Measurements from ENCODE around the gene DHH. TPM values are rescaled to one million over a fixed set of nuclear protein-coding genes. Genes with fewer than 3 reads are reported as not detected.
"Not testable (repeated sequence)": the region's sequence is repeated elsewhere in the genome, so short reads cannot be mapped to it uniquely, and the experiment has no call there.

The DHH gene
- total RNA-seq, 1 donor from 2014 or later, result 1.2 TPM

DNA sequence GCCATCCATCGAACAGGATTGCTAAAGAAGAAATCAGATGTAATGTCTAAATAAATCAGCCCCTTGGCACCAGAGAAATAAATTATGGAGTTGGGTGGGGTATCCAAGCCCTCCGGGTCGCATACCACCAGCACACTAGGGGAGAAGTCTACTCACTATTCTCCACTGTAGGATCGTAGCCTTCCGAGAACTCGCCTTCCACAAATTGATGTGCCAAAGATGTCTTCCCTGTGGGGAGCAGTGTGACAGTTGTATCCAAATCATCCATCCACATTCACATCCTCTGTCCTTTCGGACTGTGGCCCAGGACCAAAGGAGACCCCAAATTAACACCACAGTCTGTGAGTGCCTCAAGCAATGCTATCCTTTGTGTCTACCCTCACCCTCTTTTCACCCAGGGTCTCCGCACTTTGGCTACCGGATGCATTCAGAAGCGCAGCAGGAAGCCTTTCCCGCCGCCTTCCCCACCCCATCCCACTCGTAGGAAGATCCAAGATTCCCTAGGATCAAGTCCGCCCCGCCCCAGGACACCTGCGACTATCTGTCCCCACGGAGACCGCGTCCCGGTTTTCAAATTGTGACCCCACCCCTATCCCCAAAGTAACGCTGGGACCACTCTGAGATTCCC is 25.6 kb downstream of the DHH start:
- DNase-seq, result no peak

DNA sequence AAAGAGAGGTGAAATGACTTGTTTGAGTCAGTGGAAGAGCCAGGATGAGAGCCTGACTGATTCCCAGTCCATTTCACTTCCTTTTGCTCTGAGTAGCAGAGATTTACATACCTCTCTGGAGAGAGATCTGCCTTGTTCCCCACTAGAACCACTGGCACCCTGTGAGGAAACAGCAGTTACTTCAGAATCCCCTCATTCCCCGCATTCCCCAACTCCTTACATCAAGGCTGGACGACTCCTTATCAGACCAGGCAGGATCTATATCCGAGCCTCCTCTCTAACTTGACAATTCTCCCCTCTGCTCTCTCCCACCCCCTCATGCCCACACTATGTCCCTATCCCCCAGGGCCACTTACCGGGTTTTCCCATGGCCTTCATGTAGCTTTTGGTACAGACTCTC is 28.5 kb downstream of the DHH start:
- DNase-seq, result no peak

DNA sequence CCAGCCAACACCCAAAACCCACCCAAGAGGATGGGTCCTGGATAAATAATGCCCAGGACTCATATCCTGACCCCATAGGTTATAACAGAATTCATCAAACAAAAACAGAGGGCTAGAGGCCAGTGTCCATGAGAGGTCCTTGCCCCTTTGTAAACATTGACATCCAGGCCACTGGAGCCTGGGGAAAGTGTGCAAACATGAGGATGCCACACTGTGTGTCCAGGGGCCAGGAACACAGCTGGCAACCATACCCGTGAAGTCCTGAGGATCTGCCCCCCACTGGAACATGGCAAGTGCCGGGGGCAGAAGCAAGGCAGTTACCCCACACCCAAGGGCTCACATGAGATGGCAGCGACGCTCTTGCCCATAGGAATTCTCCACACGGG is 29.8 kb downstream of the DHH start:
- DNase-seq, result no peak

DNA sequence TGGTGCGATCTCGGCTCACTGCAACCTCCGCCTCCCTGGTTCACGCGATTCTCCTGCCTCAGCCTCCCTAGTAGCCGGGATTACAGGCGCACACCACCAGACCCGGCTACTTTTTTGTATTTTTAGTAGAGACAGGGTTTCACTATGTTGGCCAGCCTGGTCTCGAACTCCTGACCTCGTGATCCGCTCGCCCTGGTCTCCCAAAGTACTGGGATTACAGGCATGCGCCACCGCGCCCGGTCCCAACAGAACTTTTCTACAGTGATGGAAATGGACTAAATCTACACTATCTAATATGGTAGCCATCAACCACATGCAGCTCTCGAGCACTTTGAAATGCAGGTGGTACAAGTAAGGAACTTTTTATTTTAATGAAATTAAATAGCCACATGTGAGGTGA is 32.7 kb downstream of the DHH start:
- not testable (repeated sequence) for DNase-seq

DNA sequence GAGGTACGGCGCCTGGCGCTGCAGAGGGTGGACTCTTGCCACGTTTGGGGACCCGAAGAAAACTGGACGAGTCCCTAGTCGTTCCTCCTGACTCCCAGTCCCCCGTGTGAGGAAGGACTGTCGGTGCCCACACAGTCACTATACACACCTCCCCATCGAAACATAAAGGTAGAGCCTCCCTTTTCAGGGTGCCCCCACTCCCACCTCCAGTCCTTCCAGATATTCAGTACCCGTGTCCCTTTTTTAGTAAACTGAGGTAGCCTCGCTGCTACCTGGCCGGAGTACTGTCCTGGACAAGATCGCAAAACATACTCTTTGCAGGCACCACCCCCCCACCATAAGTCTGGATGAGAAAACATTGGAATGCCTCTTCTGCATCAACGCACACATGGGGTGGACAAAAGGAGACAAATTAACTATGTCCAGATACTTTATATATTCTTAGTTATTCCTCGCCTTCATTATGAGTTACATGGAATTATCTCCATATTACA is 33.4 kb downstream of the DHH start:
- no peak for DNase-seq

DNA sequence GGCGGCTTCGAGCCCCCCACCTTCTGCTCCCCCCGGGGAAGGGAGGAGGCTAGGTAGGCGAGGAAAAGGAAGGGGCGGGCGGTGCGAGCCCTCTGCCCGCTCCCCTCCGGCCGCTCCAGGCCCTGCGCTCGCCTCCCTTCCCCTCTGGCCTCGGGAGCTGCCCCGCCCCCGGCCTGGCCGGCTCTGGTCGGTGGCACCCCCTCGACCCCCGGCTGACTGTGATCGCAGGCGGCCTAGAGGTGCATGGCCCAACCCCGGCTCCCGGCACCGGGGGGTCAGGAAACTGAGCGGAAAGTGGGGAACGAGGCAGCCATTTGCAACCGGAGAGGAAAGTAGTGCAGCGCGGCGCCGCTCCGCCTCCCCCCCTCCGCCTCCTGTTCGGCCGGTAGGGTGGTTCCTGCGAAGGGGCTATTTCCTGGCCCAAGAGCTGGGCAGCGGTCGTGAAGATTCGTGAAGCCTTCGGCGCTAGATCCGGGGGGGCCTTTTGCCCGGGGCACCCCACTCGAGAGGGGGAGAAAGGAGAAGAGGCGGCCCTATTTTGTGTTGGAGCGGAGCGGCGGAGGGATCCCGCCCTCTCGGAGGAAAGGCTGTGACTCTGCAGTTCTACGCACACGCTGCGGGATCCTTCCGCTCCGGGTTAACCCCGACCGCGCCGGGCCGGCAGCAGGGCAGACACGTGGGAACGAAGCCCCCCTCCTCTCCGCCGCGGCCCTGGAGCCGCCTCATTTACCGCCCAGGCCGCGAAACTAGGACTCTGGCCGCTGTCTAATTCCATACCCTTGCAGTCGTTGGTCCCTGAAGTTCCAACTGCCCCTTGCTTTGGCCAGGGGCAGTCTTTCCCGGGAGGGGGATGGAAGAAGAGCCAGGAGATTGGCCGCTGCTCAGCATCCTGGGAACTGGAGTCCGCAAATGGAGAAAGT is 34.1 kb downstream of the DHH start, which contains the start of gene KMT2D:
Gene KMT2D (minus strand): TSS at position 558 of the 920 bp plus-strand sequence. CDS start 5,470 bp downstream, outside the sequence.
- peak; percentile 97 for DNase-seq

DNA sequence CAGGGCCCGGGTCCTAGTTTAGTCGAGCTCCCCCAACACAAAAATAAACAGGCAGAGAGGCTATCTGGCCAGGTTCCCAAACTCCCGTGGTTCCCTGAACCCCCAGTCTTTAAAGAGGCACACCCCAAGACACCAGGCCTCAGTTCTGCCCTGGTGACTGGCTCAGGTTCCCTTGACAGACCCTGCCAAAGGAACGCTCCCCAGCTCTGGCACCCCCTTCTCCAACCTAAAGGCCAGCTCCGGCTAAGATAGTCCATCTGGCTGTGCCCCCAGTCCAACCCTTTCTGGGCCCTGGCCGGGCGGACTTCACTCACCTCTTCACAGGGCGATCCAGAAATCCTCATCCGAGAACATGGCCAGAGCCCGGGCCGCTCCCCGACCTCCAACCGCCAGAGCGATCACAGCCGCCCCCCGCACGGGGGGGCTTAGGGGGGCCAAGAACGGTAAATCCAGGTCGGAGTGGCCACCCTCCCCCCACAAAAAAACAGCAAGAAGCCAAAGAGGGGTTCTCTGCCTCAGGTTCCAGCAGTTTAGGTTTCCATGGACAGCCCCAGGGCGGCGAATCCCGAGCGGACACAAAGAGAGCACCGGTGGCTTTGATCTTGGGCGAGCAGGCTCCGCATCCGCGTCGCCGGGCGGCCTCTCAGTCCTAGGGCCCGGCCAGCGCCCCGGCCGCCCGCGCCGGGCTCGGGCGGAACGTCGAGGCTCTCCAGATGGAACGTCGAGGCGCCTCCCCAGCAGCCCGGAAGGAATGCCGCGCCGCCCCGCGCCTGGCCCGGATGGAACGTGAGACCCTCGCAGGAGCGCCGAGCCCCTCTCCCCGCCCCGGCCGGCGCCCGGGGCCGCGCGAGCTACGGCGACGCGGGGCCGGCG is 35.1 kb downstream of the DHH start:
- peak; percentile 56 for DNase-seq

DNA sequence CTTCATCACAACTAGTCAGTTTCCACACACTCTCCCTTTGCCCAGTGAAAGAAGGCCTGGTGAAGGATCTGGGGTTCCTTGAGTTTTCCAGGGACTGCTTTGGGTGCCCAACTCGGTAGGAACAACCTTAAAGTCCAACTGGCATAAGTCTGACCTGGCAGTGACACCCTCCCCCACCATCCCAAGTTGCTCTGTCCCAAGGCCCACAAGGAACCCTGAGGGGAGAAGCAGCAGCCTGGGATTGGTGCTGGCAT is 35.6 kb downstream of the DHH start:
- DNase-seq, result peak; percentile 23

DNA sequence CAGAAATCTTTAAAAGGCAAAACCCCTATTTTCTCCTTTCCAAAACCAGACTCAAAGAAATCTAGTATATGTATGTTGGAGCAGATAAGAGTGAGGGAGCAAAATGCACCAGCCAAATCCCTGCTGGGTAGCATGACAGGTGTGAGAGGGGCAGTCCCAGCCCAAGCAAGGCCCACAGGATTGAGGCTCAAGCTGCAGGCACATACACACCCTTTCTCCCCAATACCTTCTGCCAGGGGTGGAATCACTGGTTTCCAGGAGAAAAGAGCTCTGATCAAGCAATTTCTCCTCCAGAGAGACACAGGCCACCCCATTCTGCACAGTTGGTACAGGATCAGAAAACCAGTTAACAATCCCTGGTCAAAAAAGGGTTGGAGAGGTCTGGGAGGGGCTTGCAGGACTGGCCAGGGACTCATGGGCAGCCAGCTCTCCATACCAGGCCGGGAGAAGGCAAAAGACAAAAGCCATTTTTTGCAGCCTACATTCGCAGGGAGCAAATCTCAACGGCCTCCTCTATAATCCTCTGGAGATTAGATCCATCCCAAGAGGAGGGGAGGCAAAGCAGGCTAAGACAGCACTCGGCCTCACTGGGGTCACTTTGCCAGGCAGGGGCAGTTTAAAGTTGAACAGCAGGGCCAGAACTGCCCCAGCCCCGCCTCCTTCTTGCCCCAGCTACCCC is 36.1 kb downstream of the DHH start:
- no peak for DNase-seq

DNA sequence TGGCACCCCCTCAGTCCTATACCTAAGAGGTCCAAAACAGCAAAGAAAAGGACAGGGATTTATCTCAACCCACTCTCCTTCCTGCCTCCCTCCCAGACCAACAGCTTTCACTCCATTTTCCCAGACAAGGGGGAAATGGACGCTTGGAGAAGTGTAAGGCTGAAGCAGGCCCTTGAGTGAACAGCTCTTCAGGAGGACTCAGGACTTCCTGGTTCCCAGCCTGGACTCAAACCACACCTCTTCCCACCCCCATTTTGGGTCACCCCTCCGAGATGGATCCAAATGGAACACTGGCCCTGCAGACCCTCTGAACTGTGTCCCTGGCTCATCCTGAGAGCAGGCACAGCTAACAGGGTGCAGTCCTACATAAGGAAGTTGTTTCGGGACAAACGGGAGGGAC is 36.7 kb downstream of the DHH start:
- DNase-seq, result peak; percentile 30

DNA sequence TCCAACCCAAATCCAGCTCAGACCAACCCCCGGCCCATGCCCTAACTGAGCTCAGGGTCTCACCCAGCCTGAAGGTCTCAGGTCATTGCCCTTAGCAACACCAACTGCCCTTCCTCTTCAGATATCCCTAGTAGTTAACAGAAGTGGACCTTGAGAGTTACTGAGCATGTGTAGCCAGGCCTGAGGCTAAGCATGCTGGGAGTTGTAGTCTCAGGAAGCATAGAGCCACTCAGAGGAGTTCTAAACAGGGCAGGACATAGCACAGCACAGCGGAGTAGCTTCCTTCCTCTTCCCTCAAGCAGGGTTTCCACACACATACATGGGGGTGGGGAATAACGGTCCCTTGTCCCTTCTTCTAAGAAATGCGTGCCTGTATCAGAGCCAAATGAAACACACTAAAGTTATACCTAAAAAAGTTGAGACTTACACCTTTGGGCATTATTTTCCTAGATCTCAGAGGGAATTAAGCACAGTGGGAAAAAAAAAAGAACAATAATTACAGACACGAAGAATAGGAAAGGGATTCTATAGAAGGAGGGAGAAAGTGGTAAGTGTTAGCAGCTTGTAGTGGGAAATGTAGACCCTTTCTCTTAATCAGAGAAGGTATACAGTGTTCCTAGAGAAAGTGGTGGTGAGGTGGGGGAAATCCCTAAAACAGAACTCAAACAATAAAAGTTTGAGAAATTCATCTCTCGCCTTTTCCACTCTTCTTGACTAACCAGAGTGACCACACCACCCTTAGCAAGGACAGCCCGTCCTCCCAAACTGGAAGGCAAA is 38.4 kb downstream of the DHH start:
- DNase-seq, result peak; percentile 90

DNA sequence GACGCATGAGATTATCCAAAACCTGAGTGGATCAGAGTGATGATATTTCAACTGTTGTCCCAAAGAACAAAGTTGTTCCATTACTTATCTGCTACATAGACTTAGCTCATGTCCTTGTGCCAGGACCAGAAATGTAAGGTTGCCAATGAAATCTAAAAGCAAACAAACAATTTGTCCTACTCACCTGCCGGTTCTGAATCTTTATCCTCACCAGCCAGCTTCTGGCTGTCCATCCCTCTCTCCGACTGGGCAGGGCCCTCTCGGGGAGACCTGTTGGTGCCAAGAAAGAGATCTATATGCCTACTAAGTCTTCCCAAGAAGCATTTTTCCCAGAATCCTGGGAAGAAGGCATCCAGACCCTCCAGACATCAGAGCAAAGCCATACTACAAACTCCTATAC is 39.5 kb downstream of the DHH start:
- no peak for DNase-seq

DNA sequence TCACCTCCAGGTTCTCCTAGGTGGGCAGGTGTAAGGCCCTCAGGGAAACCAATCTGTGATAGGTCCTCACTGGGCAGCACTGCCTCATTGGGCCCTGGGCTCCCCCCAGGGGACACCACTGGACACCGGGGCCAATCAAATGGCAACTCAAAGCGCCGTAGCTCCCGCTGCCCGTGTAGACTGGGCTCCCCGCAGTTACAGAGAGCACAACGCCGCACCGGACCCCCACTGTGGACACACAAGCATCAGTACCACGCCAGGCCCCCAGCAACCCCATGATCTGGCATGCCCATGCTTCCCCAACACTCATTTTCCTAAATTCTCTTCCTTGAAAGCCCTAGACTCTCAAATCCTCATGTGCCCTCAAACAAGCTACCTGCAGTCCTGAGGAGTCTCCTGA is 40.1 kb downstream of the DHH start:
- no peak for DNase-seq

DNA sequence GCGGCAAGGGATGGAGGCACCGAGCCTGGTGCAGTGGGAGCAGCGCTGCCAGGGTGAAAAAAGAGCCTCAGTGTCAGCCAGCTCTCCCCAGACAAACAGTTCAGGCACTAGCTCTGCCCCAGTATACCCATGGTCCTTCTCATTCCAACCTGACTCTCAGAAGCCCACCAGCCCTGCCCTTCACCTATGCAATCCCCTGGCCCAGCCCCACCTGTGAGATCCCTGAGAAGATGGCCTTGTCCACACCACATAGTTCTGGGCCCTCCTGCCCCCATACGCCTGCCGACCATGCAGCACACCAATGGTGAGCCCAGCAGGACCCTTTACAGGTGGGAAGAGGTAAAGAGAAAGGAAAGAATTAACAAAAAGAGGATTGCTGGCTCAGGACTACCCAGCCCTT is 40.5 kb downstream of the DHH start:
- DNase-seq, result no peak

DNA sequence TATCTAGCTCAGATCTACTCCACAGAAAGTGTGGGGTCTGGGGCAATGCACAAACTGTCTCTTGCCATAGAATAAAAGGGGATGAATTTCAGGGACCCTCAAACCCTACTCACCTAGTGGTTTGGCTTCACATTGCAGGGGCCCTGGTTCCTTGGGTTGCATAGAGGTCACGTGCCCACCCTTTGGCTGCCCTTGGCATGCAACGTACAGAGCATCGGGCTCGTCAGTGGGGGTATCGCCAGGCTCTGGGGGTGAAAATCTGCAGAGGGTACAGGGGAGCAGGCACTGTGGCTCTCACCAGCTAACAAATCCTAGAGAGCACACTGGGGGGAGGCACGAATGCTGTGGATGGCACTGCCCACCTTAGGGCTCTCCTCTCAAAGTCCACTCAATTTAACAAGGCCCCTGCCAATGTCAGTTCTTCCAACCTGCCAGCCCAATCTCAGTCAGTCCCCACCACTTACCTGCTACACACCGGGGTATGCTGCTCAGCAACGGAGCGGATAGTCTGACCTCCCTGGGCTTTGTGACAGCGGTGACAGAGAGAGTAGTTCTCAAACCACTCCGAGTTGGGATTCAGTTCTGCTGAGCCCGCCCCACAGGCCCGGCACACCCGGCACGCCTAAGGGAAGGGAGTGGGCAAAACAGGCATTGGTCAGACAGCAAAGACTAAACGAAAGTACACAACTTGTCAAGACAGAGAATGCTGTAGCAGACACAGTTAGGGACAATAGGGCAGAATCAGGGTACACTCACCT is 42.0 kb downstream of the DHH start:
- no peak for DNase-seq

DNA sequence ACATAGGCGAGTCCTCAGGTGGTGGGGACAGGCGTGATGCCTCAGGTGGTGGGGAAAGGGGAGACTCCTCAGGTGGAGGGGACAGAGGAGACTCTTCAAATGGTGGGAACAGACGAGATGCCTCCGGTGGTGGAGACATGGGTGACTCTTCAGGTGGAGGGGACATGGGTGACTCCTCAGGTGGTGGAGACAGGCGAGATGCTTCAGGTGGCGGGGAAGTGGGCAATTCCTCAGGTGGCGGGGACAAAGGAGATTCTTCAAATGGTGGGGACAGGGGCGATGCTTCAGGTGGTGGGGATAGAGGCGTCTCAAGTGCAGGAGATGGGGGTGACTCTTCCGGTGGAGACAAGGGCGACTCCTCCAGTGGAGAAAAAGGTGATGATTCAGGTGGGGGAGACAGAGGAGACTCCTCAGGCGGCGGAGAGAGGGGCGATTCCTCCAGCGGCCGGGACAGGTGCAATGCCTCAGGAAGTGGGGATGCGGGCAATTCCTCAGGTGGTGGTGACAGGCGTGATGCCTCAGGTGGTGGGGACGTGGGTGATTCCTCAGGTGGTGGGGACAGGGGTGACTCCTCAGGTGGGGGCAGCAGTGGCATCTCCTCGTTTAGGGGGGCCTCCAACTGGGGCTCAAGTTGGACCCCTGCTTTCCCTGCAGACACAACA is 42.7 kb downstream of the DHH start:
- no peak for DNase-seq

DNA sequence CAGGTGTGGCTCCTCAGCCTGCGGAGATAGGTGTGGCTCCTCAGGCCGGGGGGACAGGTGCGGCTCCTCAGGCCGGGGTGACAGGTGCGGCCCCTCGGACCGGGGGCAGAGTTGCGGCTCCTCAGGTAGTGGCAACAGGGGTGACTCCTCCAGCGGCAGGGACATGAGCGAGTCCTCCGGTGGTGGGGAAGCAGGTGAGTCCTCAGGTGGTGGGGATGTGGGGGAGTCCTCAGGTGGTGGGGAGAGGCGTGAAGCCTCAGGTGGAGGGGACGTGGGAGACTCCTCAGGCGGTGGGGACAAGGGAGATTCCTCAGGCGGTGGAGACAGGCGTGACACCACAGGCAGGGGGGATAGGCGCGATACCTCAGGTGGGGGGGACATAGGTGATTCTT is 43.2 kb downstream of the DHH start:
- DNase-seq, result no peak

DNA sequence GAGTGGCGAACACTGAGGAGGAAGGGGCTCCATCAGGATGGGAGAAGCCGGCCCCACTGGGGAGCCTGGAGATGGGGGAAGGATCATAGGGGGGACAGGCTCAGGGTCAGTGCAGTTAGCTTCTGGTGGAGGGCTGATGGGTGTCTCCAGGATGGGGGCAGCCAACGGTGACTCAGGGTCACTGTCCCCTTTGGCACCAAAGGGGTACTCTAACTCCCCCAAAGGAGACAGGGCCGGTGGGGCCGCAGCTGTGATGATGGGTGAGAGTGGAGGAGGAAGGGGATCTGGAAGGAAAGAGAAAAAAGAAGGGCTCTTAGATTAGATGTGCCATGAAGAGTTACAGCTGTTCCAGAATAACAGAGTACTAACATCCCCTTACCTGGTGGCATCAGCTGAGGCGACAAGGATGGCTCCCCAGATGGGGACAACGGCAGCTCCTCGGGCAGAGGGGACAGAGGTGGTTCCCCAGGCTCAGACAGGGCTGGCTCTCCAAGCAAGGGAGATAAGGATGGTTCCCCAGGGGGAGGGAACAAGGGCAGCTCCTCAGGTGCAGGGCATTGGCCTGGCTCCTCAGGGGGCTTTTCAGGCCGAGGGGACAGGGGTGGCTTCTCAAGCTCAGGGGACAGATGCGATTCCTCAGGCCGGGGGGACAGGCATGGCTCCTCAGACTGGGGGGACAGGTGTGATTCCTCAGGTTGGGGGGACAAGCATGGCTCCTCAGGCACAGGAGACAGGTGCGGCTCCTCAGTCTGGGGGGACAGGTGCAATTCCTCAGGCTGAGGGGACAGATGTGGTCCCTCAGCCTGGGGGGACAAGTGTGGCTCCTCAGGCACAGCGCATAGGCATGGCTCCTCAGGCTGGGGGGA is 43.9 kb downstream of the DHH start:
- DNase-seq, result no peak

DNA sequence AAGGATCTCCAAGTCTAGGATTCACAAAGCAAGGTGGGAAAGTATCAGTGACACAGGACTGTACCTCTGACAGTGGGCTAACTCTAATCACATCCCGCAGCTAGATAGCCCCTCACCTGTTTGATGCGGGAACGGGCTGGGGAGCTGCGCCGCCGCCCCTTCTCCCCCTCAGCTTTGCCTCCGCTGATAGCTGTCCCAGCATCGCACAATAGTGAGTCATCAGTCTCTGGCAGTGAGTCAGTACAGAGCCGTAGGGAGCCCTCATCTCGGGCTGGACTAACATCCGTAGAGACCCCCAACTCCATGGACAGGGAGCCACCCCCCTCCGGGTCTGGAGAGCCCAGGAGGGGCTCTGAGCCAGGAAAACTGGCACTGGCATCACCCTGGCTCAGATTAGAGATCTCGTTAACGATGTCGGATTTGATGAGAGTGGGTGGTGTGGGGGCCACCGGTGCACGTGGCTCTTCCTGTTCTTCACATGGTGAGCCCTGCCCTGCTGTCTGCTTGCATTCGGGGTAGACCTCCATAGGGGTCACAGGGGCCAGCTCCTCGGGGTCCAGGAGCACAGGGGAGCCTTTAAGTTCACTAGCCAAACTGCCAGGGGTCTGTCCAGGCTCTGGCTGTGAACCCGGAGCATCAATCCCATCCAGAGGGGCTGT is 44.9 kb downstream of the DHH start:
- peak; percentile 77 for DNase-seq
